Activated naive CD4-positive, alpha-beta T cell (primary cell): ENCODE measurements around the gene SLAIN1.

Source experiments
- DNase-seq, 4 experiments: peaks; one replicate each; lab custom pipeline; 2025; lab: John Stamatoyannopoulos, UW

Gene SLAIN1

DNA sequence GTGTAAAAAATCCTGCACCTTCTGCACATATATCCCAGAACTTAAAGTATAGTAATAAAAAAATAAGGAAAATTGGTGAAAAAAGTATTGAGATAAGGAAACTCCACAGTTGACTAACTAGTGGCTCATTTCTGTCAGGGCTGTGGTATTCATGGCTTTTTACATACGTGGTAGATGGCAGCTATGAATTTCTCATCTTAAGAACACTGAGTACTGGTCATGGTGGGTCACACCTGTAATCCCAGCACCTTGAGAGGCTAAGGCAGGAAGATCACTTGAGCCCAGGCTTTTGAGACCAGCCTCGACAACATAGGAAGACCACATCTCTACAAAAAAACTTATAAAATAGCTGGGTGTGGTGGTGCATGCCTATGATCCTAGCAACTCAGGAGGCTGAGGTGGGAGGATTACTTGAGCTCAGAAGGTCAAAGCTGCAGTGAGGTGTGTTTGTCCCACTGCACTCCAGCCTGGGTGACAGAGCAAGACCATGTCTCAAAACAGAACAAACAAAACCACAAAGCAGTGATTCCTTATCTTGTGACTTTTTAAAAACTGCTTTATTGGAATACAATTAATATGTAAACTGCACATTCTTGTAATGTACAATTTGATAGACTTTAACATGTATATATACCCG lies 16.8 kb downstream of the SLAIN1 start:
- no peak for DNase-seq

DNA sequence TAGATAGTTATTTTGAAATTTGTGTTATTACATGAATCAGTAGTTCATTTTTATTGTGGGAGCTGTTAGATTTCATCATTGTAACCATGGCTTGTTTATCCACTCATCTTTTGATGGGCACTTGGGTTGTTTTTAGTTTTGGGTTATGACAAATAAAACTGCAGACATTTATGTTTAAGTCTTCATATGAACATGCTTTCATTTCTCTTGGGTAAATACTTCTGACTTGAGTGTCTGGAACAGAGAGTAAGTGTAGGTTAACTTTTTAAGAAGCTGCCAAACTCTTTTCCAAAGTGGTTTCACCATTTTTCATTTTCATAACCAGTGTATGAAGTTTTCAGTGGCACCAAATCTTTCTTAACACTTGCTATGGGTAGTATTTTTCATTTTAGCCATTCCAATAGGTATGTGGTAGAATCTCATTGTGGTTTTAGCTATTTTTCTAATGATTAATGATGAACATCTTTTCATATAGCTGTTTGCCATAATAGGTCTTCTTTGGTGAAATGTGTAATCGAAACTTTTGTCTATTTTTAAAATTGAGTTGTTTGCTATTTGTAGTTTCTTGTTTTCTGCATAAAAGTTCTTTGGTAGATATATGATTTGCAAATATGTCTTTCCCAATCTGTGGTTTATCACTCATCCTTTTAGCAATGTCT lies 17.9 kb downstream of the SLAIN1 start:
- no peak for DNase-seq

DNA sequence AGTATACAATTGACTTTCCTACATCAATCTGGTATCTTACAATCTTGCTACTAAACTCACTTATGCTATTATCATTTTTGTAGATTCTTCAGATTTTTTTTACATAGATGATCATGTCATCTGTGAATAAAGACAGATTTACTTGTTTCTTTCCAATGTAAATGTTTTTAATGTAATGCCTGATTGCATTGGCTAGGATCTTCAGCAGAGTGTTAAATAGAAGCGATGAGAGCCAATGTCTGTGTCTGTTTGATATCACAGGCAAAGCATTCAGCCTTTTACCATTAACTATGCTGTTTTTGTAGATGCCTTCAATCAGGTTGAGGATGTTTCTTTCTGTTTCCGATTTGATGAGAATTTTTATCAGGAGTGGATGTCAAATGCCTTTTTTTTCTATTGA lies 19.2 kb downstream of the SLAIN1 start:
- DNase-seq = no peak

- DNase-seq = no peak
Measured at GRCh38 chr13:77717508-77717907, 20.0 kb downstream of the SLAIN1 start.

DNA sequence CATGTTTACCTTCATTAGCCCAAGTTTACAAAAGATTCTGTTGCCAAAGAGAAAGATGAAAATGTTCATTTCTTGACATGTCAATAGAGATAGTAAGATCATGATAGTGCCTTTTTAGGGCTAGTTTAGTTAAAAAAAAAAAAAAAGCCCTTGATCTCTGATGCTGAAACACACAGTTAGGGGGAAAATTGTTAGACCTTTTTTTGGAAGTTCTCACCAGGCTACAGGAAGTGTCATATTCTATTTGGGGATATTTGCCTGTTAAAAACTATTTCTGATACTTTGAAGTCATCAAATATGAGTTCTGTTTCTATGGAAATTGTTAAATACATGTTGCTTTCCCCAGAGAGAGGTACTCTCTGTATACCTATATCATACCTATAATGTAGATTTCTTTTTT lies 21.6 kb downstream of the SLAIN1 start:
- DNase-seq = no peak

GRCh38 chr13:77720988-77721387 lies 23.5 kb downstream of the SLAIN1 start:
- DNase-seq = no peak

- no peak for DNase-seq
Measured at GRCh38 chr13:77724092-77724491, 26.6 kb downstream of the SLAIN1 start.

DNA sequence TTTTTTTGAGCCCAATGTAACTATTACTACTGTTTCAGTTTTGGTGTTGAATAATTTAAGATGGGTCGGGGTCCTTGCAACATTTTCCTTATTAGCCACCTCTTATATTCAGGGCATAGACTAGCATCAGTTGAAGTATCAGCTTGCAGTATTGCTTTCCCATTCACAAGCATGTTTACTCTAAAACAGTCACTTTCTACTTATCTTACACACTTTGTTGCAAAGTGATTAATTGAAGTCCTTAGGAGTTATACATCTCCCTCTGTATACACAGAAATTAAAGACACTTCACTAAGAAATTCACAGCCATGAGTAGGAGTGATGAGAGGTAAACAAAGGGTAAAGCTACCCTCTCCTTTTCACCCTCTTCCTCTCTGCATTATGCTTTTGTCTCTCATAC lies 27.6 kb downstream of the SLAIN1 start:
- no peak for DNase-seq

DNA sequence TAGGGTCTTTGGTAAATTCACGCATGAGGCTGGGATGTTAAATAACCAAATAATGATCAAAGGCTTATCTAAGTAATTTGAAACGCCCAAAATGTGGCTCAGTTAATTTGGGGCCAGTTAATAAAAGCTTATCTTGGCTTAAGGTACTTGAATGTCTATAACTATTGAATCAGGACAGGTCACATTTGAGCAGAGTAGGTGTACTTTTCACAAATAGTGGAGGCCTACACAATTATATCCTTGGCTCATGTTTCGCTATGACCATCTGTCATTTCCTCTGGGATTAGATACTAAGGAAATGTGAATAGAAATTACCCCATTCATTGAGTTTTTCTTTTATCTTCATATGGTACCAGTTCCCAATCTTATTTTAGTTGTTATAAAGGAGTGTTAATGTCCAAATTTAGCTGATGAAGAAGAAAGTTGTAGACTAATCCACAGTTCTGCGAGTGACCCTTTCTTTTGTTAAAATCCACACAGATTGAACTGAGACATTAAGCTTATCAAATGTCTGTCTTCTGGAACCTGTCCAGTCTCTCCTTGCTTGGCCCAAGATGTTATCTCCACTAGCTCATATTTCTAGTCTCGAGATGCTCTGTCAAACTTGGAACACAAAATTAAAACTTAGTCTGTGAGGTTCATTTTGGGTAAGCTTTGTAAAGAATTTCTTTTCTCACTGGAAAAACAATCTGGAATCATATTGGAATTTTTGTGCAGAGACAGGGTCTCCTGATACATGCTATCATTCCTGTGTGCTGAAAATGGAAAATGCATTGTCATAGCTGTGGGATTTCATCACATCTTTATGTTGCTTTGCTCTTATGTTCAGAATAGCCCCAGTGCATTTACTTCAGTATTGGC lies 31.0 kb downstream of the SLAIN1 start:
- DNase-seq = no peak

DNA sequence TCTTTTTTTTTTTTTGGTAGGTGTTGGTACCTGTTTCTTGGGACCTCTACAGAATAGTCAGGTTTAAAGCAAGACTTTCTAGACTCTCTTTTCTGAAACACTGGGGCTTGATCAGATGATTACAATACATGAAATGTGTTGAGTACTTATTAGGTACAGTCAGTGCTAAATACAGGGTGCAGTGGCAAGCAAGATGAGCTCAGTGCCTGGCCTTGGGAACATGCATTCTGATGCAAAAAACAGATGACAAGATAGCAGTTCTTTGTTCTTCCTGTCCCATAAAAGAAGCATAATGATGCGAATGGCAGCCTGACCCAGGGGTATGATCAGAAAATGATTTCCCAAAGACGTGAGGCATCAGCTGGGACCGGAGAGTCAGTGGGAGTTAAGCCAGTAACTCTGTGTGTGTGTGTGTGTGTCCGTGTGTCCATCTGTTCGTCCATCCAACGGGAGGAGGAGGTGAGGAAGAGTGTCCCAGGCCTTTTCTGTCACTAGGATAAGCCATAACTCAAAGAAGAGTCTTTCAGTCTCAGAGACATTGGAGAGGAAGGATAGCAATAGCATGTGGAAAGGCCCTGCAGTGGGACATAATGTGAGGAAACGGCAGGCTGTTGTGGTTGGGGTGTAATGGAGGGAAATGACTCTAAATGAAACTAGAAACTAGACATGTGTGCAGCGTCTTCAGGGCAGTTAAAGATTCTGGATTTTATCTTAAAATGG lies 32.2 kb downstream of the SLAIN1 start:
- DNase-seq = no peak

- DNase-seq = no peak
Measured at GRCh38 chr13:77730572-77730971, 33.1 kb downstream of the SLAIN1 start.

DNA sequence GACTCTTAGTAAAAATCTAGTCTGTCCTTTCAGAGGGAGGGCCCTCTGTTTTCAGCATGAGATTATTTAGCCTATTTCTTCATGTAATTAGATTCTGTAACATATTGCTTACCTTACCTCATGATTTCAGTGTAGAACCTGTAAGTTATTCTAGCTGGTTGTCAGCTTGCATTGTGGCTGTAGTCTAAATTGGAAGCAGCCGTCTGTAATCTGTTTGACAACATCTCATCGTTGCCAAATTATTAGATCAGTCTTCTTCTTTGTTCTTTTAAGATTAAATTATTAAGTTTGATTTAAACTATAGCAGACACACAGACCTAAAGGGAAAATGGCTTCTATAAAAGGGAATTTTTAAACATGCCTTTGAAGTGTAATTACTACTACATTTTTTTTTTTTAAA lies 34.8 kb downstream of the SLAIN1 start:
- DNase-seq = no peak

DNA sequence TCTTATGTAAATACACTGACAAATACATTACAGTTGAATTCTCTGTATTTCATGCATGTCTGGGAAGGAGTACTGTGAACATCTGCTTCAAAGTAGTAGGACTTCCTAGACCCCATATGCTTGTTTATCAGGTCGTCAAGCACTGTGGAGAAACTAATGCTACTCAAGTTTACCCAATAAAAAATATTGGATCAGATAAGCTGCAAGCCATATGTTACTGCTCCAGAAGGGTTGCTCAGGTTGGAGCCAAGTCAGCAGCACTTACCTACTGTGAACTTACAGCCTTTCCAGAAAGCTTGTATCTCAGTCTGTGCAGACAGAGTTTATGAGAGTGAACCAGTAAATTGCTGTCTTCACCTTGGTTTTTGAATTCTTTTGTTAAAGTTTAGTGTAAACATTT lies 36.2 kb downstream of the SLAIN1 start:
- DNase-seq = no peak

- no peak for DNase-seq
Measured at GRCh38 chr13:77737583-77738200, 40.2 kb downstream of the SLAIN1 start.

DNA sequence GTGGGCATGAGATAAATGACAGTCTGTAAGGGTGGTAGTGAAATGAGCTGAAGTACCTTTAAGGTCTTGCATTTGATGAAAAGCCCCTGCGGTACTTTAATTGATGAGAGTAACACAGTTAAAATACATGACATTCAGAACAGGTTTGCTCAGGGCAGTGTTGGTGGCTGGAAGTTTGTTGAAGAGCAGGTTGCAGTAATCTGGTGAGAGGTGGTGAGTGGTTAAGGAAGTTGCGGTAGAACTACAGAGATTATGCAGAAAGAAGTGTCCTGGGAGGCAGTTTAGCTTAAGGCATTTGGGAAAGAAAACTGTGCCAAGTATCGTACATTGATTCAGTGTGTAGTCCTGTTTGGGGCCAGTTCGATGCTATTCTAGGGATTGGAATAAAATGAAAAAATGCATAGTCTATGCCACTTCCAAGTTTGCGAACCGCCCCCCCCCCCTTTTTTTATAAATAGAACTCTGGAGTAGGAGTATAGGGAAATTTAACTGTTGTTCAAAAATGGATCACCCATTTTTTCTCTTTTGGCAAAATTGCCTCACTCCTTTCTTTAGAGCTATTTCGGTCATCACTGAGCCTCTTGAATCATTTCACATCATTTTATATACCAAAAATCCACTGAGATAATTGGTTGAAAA lies 42.7 kb downstream of the SLAIN1 start:
- no peak for DNase-seq

GRCh38 chr13:77740931-77741596 lies 43.6 kb downstream of the SLAIN1 start:
- no peak for DNase-seq

DNA sequence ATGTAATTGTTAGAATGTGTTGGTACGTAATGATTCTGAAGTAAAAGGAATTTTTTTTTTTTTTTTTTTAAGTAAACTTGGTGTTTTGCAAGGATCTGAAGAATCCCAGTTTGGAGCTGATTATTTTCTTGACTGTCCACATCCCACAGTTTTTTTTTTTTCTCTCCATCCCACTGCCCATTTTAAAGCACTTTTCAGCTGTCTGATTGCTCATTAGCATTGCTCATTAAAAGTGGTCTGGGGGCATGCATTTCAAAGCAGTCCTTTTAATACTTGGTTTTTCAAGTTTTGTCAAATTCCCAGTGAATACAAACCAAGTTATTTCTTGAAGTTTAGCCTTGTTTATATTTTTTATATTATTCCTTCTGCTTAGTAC lies 44.1 kb downstream of the SLAIN1 start:
- DNase-seq = no peak

- no peak for DNase-seq
Measured at GRCh38 chr13:77742801-77743200, 45.3 kb downstream of the SLAIN1 start.

GRCh38 chr13:77745784-77746183 lies 48.3 kb downstream of the SLAIN1 start:
- no peak for DNase-seq

- DNase-seq = no peak
Measured at GRCh38 chr13:77749344-77749880, 51.9 kb downstream of the SLAIN1 start.
